Measurements from ENCODE around the gene ZWINT. TPM values are rescaled to one million over a fixed set of nuclear protein-coding genes. Genes with fewer than 3 reads are reported as not detected.

The ZWINT gene
- total and polyA plus RNA-seq, 2 of the 13 experiments (the other 11 are each of a cell fraction or from before 2014, with no cell fraction given) = 27.3 to 121 TPM

DNA sequence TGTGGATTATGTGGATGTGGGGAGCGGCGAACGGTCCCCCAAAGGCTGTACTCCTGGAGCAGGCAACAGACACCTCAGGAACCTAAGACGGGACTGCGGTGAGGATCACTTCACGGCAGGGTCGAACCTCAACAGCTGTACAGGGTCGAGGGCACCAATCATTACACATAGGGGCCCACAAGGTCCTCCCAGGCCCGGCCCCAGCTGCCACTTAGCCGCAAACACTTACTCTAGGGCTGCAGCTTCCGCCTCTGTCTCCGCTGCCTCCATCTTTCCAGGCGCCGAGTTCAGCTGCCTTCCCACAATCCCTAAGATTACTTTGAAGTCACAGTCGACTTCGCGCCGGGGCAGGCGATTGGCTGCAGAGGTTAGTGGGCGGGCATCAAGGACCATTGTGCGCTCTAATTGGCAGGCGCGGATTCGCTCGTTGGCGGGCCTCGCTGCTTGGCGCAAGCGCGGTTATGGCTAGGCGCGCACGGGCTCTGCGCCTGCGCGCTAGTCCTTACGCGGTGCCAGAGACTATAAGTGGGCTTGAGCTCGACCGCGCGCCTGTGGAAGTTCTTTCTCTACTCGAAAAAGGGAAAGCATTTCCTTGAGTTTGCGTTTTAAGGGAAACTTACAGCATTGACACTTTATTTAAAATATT is at the start of gene ZWINT (continued):
- TF ChIP-seq HMGA1 (CRISPR knock-in tag; conservative IDR thresholded peaks at IDR 0.05) = no peak
- TF ChIP-seq ZNF878 (CRISPR knock-in tag; IDR thresholded peaks at IDR 0.05) = peak; percentile 97
- peak; percentile 70 for TF ChIP-seq THAP11 (CRISPR knock-in tag; IDR thresholded peaks at IDR 0.05)
- TF ChIP-seq, protein P1, sequence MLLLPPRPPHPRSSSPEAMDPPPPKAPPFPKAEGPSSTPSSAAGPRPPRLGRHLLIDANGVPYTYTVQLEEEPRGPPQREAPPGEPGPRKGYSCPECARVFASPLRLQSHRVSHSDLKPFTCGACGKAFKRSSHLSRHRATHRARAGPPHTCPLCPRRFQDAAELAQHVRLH (CRISPR knock-in tag; IDR thresholded peaks at IDR 0.05; ENCODE audit: borderline replicate concordance, low read depth) = peak; percentile 46; the same call in 1 of the 2 replicates
- TF ChIP-seq, protein P2, sequence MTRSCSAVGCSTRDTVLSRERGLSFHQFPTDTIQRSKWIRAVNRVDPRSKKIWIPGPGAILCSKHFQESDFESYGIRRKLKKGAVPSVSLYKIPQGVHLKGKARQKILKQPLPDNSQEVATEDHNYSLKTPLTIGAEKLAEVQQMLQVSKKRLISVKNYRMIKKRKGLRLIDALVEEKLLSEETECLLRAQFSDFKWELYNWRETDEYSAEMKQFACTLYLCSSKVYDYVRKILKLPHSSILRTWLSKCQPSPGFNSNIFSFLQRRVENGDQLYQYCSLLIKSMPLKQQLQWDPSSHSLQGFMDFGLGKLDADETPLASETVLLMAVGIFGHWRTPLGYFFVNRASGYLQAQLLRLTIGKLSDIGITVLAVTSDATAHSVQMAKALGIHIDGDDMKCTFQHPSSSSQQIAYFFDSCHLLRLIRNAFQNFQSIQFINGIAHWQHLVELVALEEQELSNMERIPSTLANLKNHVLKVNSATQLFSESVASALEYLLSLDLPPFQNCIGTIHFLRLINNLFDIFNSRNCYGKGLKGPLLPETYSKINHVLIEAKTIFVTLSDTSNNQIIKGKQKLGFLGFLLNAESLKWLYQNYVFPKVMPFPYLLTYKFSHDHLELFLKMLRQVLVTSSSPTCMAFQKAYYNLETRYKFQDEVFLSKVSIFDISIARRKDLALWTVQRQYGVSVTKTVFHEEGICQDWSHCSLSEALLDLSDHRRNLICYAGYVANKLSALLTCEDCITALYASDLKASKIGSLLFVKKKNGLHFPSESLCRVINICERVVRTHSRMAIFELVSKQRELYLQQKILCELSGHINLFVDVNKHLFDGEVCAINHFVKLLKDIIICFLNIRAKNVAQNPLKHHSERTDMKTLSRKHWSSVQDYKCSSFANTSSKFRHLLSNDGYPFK (CRISPR knock-in tag; IDR thresholded peaks at IDR 0.05; ENCODE audit: borderline replicate concordance) = peak; percentile 90; the same call in 1 of the 2 replicates
- TF ChIP-seq CREB1 (IDR thresholded peaks at IDR 0.05) = peak; percentile 66
- TF ChIP-seq CREB1 (CRISPR knock-in tag; IDR thresholded peaks at IDR 0.05) = peak; percentile 80
- TF ChIP-seq MEF2D (CRISPR knock-in tag; IDR thresholded peaks at IDR 0.05) = 0 out of 2 replicates have a peak, but pooled peaks have one; percentile 41
- peak; percentile 45; the same call in 1 of the 2 replicates for TF ChIP-seq ZNF768 (CRISPR knock-in tag; IDR thresholded peaks at IDR 0.05)
- TF ChIP-seq, protein P3, sequence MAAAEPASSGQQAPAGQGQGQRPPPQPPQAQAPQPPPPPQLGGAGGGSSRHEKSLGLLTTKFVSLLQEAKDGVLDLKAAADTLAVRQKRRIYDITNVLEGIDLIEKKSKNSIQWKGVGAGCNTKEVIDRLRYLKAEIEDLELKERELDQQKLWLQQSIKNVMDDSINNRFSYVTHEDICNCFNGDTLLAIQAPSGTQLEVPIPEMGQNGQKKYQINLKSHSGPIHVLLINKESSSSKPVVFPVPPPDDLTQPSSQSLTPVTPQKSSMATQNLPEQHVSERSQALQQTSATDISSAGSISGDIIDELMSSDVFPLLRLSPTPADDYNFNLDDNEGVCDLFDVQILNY (CRISPR knock-in tag; conservative IDR thresholded peaks at IDR 0.05) = peak; percentile 99
- TF ChIP-seq PHF8 (CRISPR knock-in tag; IDR thresholded peaks at IDR 0.05) = peak; percentile 75
- TF ChIP-seq, protein P4, sequence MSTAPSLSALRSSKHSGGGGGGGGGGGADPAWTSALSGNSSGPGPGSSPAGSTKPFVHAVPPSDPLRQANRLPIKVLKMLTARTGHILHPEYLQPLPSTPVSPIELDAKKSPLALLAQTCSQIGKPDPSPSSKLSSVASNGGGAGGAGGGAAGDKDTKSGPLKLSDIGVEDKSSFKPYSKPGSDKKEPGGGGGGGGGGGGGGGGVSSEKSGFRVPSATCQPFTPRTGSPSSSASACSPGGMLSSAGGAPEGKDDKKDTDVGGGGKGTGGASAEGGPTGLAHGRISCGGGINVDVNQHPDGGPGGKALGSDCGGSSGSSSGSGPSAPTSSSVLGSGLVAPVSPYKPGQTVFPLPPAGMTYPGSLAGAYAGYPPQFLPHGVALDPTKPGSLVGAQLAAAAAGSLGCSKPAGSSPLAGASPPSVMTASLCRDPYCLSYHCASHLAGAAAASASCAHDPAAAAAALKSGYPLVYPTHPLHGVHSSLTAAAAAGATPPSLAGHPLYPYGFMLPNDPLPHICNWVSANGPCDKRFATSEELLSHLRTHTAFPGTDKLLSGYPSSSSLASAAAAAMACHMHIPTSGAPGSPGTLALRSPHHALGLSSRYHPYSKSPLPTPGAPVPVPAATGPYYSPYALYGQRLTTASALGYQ (CRISPR knock-in tag; IDR thresholded peaks at IDR 0.05) = no peak
- peak; percentile 51 for TF ChIP-seq HNRNPLL (IDR thresholded peaks at IDR 0.05; ENCODE audit: low read depth, low read length, poor library complexity, severe bottlenecking)
- TF ChIP-seq, protein P5, sequence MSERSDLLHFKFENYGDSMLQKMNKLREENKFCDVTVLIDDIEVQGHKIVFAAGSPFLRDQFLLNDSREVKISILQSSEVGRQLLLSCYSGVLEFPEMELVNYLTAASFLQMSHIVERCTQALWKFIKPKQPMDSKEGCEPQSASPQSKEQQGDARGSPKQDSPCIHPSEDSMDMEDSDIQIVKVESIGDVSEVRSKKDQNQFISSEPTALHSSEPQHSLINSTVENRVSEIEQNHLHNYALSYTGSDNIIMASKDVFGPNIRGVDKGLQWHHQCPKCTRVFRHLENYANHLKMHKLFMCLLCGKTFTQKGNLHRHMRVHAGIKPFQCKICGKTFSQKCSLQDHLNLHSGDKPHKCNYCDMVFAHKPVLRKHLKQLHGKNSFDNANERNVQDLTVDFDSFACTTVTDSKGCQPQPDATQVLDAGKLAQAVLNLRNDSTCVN (CRISPR knock-in tag; IDR thresholded peaks at IDR 0.05; ENCODE audit: borderline replicate concordance) = 0 out of 2 replicates have a peak, but pooled peaks have one; percentile 14
- TF ChIP-seq, protein P6, sequence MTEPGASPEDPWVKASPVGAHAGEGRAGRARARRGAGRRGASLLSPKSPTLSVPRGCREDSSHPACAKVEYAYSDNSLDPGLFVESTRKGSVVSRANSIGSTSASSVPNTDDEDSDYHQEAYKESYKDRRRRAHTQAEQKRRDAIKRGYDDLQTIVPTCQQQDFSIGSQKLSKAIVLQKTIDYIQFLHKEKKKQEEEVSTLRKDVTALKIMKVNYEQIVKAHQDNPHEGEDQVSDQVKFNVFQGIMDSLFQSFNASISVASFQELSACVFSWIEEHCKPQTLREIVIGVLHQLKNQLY (CRISPR knock-in tag; IDR thresholded peaks at IDR 0.05) = peak; percentile 29; the same call in 1 of the 2 replicates
- TF ChIP-seq, protein P7, sequence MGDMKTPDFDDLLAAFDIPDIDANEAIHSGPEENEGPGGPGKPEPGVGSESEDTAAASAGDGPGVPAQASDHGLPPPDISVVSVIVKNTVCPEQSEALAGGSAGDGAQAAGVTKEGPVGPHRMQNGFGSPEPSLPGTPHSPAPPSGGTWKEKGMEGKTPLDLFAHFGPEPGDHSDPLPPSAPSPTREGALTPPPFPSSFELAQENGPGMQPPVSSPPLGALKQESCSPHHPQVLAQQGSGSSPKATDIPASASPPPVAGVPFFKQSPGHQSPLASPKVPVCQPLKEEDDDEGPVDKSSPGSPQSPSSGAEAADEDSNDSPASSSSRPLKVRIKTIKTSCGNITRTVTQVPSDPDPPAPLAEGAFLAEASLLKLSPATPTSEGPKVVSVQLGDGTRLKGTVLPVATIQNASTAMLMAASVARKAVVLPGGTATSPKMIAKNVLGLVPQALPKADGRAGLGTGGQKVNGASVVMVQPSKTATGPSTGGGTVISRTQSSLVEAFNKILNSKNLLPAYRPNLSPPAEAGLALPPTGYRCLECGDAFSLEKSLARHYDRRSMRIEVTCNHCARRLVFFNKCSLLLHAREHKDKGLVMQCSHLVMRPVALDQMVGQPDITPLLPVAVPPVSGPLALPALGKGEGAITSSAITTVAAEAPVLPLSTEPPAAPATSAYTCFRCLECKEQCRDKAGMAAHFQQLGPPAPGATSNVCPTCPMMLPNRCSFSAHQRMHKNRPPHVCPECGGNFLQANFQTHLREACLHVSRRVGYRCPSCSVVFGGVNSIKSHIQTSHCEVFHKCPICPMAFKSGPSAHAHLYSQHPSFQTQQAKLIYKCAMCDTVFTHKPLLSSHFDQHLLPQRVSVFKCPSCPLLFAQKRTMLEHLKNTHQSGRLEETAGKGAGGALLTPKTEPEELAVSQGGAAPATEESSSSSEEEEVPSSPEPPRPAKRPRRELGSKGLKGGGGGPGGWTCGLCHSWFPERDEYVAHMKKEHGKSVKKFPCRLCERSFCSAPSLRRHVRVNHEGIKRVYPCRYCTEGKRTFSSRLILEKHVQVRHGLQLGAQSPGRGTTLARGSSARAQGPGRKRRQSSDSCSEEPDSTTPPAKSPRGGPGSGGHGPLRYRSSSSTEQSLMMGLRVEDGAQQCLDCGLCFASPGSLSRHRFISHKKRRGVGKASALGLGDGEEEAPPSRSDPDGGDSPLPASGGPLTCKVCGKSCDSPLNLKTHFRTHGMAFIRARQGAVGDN (CRISPR knock-in tag; IDR thresholded peaks at IDR 0.05) = peak; percentile 64
- TF ChIP-seq ZNF589 (CRISPR knock-in tag; conservative IDR thresholded peaks at IDR 0.05) = peak; percentile 91
